GM12874 (cell line): ENCODE results near the gene MTHFR.

Experiments used
- CTCF ChIP-seq: IDR thresholded peaks from 2 replicates; pipeline ENCODE4 v1.5.1; 2011; ENCODE audit warnings: low read depth, mild to moderate bottlenecking, control low read depth, low read length, moderate library complexity; ENCODE audit not compliant: insufficient read depth

MTHFR gene

GRCh38 chr1:11799896-11800295 lies 5.9 kb downstream of the MTHFR start:
- no peak for TF ChIP-seq CTCF

- no peak for TF ChIP-seq CTCF
These were observed 6.7 kb downstream of the MTHFR start for GRCh38 chr1:11799099-11799498.

GRCh38 chr1:11797525-11798216 lies 8.1 kb downstream of the MTHFR start:
- TF ChIP-seq CTCF, result no peak

GRCh38 chr1:11796036-11796828 lies 9.5 kb downstream of the MTHFR start:
- no peak for TF ChIP-seq CTCF

GRCh38 chr1:11795238-11795890 lies 10.4 kb downstream of the MTHFR start:
- TF ChIP-seq CTCF, result no peak

- no peak for TF ChIP-seq CTCF
These were observed 11.1 kb downstream of the MTHFR start for GRCh38 chr1:11794446-11795237.

- no peak for TF ChIP-seq CTCF
These were observed 11.9 kb downstream of the MTHFR start for GRCh38 chr1:11793819-11794218.
